ENCODE measurements around the gene ZNF208.
A peak's percentile ranks its signal among the peaks of the same experiment; 100 is the strongest.
"Not testable (repeated sequence)": the region's sequence is repeated elsewhere in the genome, so short reads cannot be mapped to it uniquely, and the experiment has no call there.

ZNF208 gene

GRCh38 chr19:22010437-22011143 is at the start of gene ZNF208:
ZNF208 (minus strand) TSS chr19:22010943; CDS start chr19:22010794, 149 bp downstream.
- DNase-seq, result peak; percentile 6 to 15

DNA sequence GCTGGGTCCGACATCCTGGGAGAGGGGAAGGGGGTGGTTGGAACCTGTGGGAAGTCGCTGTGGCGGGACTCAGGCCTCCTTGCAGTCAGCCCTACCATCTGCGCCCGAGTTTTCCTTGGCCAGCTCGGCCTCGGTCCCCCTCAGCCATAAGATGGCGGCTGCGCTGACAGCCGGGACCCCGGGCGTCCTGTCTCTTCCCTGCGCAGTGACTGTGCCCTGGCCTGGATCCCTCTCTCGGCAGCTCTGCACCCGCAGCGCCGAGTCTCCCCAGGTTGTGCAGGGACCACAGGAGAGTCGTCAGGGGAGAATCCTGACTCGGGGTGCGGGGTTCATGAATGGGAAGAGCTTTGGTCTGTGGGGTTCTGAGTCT is 41.9 kb upstream of the ZNF208 start:
- DNase-seq, result peak in 1 of 2 experiments; percentile 5

DNA sequence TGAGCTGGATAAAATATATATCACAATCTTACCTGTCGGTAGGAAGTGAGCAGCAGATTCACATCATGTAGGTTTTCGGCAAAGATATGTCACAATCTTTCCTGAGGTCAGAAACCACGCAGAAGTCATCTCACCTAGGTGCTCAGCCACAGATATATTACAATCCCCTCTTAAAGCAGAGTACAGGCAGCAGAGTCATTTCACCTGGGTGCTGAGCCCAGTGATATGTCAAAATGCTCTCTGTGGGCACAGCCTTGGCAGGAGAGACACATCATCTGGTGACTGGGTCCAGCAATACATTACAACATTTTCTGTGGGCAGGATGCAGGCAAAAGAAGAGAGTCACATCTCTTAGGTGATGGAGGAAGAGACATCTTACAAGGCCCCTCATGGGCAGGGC is 30.4 kb upstream of the ZNF208 start:
- DNase-seq, result not testable (repeated sequence)

- DNase-seq, result no peak
Measured at GRCh38 chr19:22030680-22031079, 19.9 kb upstream of the ZNF208 start.

- DNase-seq, result no peak
Measured at GRCh38 chr19:22026687-22027086, 15.9 kb upstream of the ZNF208 start.

GRCh38 chr19:22025539-22025938 is 14.8 kb upstream of the ZNF208 start:
- DNase-seq, result not testable (repeated sequence)

GRCh38 chr19:21970466-21970865 is 40.3 kb downstream of the ZNF208 start:
- DNase-seq, result no peak

- no peak for DNase-seq
Measured at GRCh38 chr19:21947775-21948174, 63.0 kb downstream of the ZNF208 start.

DNA sequence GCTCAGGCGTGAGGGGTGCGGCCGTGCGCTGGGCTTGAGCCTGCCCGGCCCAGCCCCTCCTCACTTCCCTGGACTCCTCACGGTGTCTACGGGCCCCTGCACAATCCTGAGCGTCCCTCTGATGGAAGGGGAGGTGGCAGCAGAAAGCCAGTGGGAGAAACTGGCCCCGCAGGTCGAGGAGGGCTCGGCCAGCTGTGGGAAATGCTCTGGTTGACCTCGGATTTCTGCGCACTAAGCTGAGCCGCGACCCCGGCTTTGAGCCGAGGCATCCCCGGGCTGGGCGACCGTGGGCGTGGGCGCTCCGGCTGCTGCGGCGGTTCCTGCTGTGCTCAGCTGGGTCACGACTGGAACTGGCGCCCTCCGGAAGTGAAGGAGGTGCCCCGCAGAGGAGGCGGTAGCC is 70.1 kb downstream of the ZNF208 start:
- DNase-seq, result no peak

GRCh38 chr19:21934593-21934992 is 76.2 kb downstream of the ZNF208 start:
- no peak for DNase-seq

GRCh38 chr19:21934131-21934530 is 76.6 kb downstream of the ZNF208 start:
- DNase-seq, result no peak

- DNase-seq, result no peak
Measured at GRCh38 chr19:21922276-21922675, 88.5 kb downstream of the ZNF208 start.

DNA sequence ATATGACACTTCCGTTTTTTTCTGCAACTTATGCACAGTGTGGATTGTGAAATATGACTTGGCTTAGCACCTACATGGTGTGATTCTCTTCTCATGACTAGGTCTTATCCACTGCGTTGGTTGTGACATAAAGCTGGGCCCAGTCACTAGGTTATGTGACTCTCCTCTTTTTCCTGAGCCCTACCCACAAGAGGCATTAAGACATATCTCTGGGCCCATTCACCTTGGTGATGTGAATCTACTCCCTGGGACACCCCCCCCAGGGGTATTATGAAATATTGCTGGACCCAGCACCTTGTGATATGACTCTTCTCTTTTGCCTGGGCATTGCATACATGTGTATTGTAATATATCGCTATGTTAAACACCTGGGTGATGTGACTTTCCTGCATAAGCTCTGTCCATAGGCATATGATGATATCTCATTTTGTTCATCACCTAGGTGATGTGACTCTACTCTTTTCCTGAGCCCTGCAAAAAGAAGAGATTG is 89.0 kb downstream of the ZNF208 start:
- no peak for DNase-seq

DNA sequence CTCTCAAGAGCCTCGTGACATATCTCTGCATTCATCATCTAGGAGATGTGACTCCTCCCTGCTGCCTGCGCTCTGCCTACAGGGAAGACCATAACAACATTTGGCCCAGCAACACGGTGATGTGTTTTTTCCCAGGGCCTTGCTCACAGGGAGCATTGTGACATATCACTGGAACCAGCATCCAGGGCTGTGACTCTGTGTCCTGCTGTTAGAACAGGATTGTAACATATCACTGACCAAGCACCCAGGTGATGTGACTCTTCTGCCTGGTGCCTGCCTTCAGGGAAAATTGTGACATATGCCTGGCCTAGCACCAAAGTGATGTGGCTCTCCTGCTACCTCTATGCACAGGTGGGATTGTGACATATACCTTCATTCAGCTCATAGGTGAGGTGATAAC is 95.3 kb downstream of the ZNF208 start:
- no peak for DNase-seq

GRCh38 chr19:21912654-21913053 is 98.1 kb downstream of the ZNF208 start:
- DNase-seq, result no peak

DNA sequence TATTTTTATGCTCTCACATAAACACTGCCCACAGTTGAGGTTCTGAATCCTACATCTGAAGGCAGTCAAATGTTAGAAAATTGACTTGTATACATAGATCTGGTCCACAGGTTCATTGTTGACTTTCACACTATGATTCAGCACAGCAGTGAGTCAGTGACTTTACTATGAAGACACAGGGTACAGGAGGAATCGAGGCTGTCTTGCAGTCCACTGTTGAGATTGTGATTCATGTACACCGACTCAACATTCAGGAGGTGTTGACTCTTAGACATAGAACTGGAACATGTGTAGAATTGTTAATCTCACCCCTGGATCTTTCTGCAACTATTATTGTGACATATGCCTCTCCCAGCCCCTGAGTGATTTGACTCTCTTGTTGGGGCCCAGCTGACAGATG is 100.4 kb downstream of the ZNF208 start:
- DNase-seq, result no peak

DNA sequence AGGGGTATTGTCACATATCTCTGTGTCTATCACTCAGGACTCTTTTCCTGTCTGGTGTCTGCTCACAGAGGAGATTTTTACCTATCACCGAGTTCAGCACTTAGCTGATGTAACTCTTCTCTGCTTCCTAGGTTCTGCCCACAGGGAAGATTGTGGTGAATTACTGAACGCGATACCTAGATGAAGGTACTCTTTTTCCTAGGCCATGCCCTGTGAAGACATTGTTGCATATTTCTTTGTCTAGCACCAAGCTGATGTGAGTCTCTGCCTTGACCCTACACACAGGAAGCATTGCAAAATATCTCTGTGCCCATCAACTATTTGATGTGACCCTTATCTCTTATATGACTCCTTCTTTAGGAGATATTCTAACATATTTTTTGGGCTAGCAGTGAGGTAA is 102.7 kb downstream of the ZNF208 start:
- no peak for DNase-seq

DNA sequence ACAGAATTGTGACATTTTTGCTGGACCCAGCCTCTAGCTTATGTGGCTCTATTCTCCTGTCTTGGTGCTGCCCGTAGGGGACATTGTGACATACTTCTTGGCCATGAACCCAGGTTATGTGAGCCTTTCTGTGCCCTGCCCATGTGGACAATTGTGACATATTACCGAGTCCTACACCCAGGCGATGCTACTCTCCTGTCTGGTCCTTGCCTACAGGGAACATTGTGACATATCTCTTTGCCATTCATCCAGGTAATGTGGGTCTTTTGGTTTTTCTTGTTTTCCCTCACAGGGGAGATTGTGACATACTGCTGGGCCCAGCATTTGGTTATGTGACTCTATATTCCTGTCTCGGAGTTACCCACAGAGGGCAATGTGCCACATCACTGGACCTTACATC is 103.2 kb downstream of the ZNF208 start:
- DNase-seq, result no peak

DNA sequence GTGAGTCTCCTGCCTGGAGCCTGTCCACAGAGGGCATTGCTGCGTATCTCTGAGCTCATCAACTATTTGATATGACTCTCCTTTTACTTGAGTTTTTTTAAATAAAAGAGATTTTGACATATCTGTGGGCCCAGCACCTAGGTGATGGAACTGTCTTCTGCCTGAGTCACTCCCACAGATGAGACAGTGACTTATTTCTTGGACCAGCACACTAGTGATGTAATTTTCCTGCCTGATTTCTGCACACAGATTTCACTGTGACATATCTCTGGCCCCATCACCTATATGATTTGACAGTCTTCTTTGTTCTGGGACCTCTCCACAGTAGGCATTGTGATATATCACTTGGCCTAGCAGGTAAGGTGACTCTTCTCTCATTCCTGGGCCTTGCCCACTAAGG is 108.2 kb downstream of the ZNF208 start:
- no peak for DNase-seq

GRCh38 chr19:21901861-21902260 is 108.9 kb downstream of the ZNF208 start:
- DNase-seq, result no peak

GRCh38 chr19:21900401-21900800 is 110.3 kb downstream of the ZNF208 start:
- DNase-seq, result no peak

DNA sequence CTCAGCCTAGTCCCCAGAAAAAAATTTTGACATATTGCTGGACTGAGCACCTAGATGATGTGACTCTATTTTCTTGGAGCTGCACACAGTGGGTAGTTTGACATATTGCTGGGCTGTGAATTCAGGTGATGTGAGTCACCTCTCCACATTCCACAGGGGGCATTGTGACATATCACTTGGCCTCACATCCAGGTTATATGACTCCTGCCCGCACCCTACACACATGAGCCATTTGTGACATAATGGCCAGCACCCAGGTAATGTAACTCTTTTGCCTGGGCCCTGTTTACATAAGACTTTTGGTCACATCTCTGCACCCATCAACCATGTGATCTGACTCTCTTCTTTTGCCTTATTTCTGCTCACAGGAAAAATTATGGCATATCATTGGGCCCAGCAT is 119.7 kb downstream of the ZNF208 start:
- DNase-seq, result no peak

DNA sequence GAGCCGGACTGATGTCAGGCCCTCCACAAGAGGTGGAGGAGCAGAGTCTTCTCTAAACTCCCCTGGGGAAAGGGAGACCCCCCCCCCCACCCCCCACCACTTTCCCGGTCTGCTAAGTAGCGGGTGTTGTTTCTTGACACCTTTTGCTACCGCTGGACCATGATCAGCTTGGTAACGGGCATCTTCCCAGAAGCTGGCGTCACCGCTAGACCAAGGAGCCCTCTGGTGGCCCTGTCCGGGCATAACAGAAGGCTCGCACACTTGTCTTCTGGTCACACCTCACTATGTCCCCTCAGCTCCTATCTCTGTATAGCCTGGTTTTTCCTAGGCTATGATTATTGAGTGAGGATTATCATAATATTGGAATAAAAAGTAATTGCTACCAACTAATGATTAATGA is 120.7 kb downstream of the ZNF208 start:
- peak; percentile 6 to 26 for DNase-seq

- not testable (repeated sequence) for DNase-seq
Measured at GRCh38 chr19:21885516-21885915, 125.2 kb downstream of the ZNF208 start.

DNA sequence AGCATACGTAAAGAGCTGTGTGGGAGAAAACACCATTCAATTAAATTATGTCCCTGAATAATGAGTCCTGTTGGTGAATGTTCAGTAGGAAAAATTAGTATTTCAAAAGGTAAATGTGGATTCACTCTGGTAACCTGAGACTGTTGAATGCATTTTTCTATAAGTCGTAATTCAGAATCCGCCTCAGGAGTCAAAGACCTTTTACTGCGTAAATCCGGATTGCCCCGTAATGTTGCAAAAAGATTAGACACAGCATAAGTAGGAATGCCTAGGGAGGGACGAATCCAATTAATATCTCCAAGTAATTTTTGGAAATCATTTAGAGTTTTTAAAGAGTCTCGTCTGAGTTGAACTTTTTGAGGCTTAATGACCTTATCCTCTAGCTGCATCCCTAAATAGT is 126.0 kb downstream of the ZNF208 start:
- DNase-seq, result not testable (repeated sequence)
